SK-N-SH treated with all-trans-retinoic acid at 6 μM for 48 hours (cell line): ENCODE measurements around the gene SLC35A3.

Experiments
- ATAC-seq: fragments of 200-7000 bp; cut with Tn5 transposase; 3 replicates; pipeline ENCODE4 v1.9.1; 2020; ENCODE audit warnings: mild to moderate bottlenecking, moderate library complexity
- ARNTL ChIP-seq: fragments of 450-650 bp; formaldehyde crosslinking; IDR thresholded peaks from 2 replicates; pipeline ENCODE4 v1.5.0; 2020; ENCODE audit warnings: low read depth, mild to moderate bottlenecking, moderate library complexity, borderline replicate concordance
- BACH2 ChIP-seq: fragments of 250-450 bp; sonication (Bioruptor Pico); IDR thresholded peaks from 2 replicates; pipeline ENCODE4 v1.9.0; 2021; ENCODE audit warnings: mild to moderate bottlenecking, borderline replicate concordance
- CREB5 ChIP-seq: fragments of 250-450 bp; sonication (Bioruptor Pico); IDR thresholded peaks from 2 replicates; pipeline ENCODE4 v1.5.1; 2020; ENCODE audit warnings: low read depth, mild to moderate bottlenecking, moderate library complexity
- CSDC2 ChIP-seq: fragments of 250-450 bp; sonication (Bioruptor Pico); IDR thresholded peaks from 2 replicates; pipeline ENCODE4 v1.5.0; 2020; ENCODE audit warnings: mild to moderate bottlenecking, moderate library complexity
- ESRRG ChIP-seq: fragments of 250-450 bp; sonication (Bioruptor Pico); IDR thresholded peaks from 2 replicates; pipeline ENCODE4 v1.6.1; 2021; ENCODE audit warnings: mild to moderate bottlenecking
- GLIS3 ChIP-seq: fragments of 250-450 bp; sonication (Bioruptor Pico); IDR thresholded peaks from 2 replicates; pipeline ENCODE4 v1.5.0; 2020; ENCODE audit warnings: mild to moderate bottlenecking, moderate library complexity
- ISL1 ChIP-seq: fragments of 250-450 bp; sonication (Bioruptor Pico); IDR thresholded peaks from 2 replicates; pipeline ENCODE4 v2.1.2; 2022; ENCODE audit warnings: mild to moderate bottlenecking, moderate library complexity
- OSR1 ChIP-seq: fragments of 250-450 bp; sonication (Bioruptor Pico); IDR thresholded peaks from 2 replicates; pipeline ENCODE4 v1.8.0; 2022; ENCODE audit warnings: moderate library complexity, mild to moderate bottlenecking, inconsistent platforms
- POU6F1 ChIP-seq: fragments of 250-450 bp; sonication (Bioruptor Pico); IDR thresholded peaks from 2 replicates; pipeline ENCODE4 v1.8.0; 2021; ENCODE audit warnings: low read depth, mild to moderate bottlenecking, moderate library complexity, borderline replicate concordance
- PPARA ChIP-seq: fragments of 250-450 bp; sonication (Bioruptor Pico); IDR thresholded peaks from 2 replicates; pipeline ENCODE4 v1.5.0; 2020; ENCODE audit warnings: mild to moderate bottlenecking, borderline replicate concordance
- RARB ChIP-seq: fragments of 250-450 bp; sonication (Bioruptor Pico); IDR thresholded peaks from 2 replicates; pipeline ENCODE4 v1.8.0; 2021; ENCODE audit warnings: mild to moderate bottlenecking, moderate library complexity
- SNAI2 ChIP-seq: fragments of 250-450 bp; sonication (Bioruptor Pico); IDR thresholded peaks from 2 replicates; pipeline ENCODE4 v1.5.0; 2020; ENCODE audit warnings: mild to moderate bottlenecking, moderate library complexity
- TCF4 ChIP-seq: fragments of 250-450 bp; sonication (Bioruptor Pico); IDR thresholded peaks from 2 replicates; pipeline ENCODE4 v1.8.0; 2021; ENCODE audit warnings: mild to moderate bottlenecking, moderate library complexity, borderline replicate concordance
- TOX ChIP-seq: fragments of 250-450 bp; sonication (Bioruptor Pico); IDR thresholded peaks from 2 replicates; pipeline ENCODE4 v1.8.0; 2021; ENCODE audit warnings: mild to moderate bottlenecking, moderate library complexity, borderline replicate concordance
- TSHZ2 ChIP-seq: fragments of 250-450 bp; sonication (Bioruptor Pico); IDR thresholded peaks from 2 replicates; pipeline ENCODE4 v1.5.0; 2020; ENCODE audit warnings: mild to moderate bottlenecking, moderate library complexity
- ZC3H10 ChIP-seq: fragments of 250-450 bp; sonication (Bioruptor Pico); IDR thresholded peaks from 2 replicates; pipeline ENCODE4 v1.5.1; 2021; ENCODE audit warnings: mild to moderate bottlenecking, moderate library complexity
- ZFP3 ChIP-seq: fragments of 250-450 bp; sonication (Bioruptor Pico); IDR thresholded peaks from 2 replicates; pipeline ENCODE4 v1.5.0; 2020; ENCODE audit warnings: mild to moderate bottlenecking, moderate library complexity
- ZFP30 ChIP-seq: fragments of 450-650 bp; formaldehyde crosslinking; IDR thresholded peaks from 2 replicates; pipeline ENCODE4 v1.5.0; 2022; ENCODE audit warnings: mild to moderate bottlenecking, moderate library complexity
- ZNF565 ChIP-seq: fragments of 450-650 bp; formaldehyde crosslinking; conservative IDR thresholded peaks from 2 replicates; pipeline ENCODE4 v1.5.0; 2020; ENCODE audit warnings: low read depth, mild to moderate bottlenecking, moderate library complexity
- ZNF70 ChIP-seq: fragments of 450-650 bp; formaldehyde crosslinking; IDR thresholded peaks from 2 replicates; pipeline ENCODE4 v1.5.0; 2020; ENCODE audit warnings: mild to moderate bottlenecking, moderate library complexity
- ZNF8 ChIP-seq: fragments of 450-650 bp; formaldehyde crosslinking; IDR thresholded peaks from 2 replicates; pipeline ENCODE4 v1.5.0; 2020; ENCODE audit warnings: mild to moderate bottlenecking, moderate library complexity

The SLC35A3 gene

GRCh38 chr1:100037656-100037926 lies 67.8 kb downstream of the SLC35A3 start:
- ATAC-seq = peak; percentile 19
- TF ChIP-seq ESRRG (no peak), ZFP30 (CRISPR knock-in tag) (no peak), ISL1 (no peak), GLIS3 (CRISPR knock-in tag) (no peak), POU6F1 (CRISPR knock-in tag) (no peak), CREB5 (no peak), TSHZ2 (no peak), TOX (no peak), TCF4 (CRISPR knock-in tag) (no peak), ZNF565 (no peak), RARB (CRISPR knock-in tag) (no peak), BACH2 (no peak), ZC3H10 (CRISPR knock-in tag) (no peak), OSR1 (CRISPR knock-in tag) (no peak), ZNF8 (CRISPR knock-in tag) (no peak), PPARA (CRISPR knock-in tag) (no peak), SNAI2 (CRISPR knock-in tag) (no peak)

- peak; percentile 96 for ATAC-seq
- TF ChIP-seq SNAI2 (CRISPR knock-in tag) (no peak), ARNTL (CRISPR knock-in tag) (no peak), ZNF70 (no peak), CSDC2 (CRISPR knock-in tag) (no peak), RARB (CRISPR knock-in tag) (no peak), PPARA (CRISPR knock-in tag) (no peak), ESRRG (no peak), TOX (no peak), ZNF565 (no peak), BACH2 (no peak), TSHZ2 (no peak), ZFP3 (CRISPR knock-in tag) (no peak), POU6F1 (CRISPR knock-in tag) (no peak), ISL1 (no peak), TCF4 (CRISPR knock-in tag) (no peak), ZFP30 (CRISPR knock-in tag) (no peak)
Observed at GRCh38 chr1:100037927-100038659, 68.3 kb downstream of the SLC35A3 start.
